Measurements from ENCODE around the gene RGP1.

DNA sequence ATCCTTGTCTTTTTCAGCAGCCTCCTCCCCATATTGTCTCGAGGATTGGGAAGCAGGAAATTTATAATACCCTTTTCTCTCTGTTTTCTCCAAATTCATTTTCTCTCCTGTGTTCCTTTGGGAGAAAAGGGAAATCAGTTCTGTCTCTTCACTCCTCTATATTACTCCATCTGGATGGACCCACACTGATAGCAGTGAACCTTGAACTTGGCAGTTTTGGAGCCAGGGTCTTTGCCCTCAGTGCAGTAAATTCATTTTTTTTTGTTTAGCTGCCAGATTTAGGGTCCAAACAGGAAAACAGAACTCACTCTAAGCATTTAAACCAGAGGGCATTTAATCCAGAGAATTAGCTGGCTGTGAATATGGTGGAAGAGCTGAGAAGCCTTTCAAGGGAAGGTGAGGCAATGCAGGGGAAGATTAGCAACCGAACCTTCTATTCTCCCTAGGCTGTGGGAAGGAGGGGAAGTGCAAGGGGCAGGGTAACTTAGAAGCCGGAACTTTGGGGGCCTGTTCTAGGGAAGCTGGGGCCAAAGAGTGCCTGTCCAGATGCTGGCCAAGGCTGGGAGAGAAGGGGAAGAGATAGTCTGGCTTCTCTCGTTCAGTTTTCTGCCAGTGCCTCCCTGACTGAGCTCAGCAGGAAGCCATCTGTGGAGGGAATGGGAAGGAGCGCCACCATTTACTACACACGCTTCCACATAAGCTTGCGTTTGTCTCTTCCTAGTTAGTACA lies 26.0 kb downstream of the RGP1 start:
- TF ChIP-seq, protein P1, sequence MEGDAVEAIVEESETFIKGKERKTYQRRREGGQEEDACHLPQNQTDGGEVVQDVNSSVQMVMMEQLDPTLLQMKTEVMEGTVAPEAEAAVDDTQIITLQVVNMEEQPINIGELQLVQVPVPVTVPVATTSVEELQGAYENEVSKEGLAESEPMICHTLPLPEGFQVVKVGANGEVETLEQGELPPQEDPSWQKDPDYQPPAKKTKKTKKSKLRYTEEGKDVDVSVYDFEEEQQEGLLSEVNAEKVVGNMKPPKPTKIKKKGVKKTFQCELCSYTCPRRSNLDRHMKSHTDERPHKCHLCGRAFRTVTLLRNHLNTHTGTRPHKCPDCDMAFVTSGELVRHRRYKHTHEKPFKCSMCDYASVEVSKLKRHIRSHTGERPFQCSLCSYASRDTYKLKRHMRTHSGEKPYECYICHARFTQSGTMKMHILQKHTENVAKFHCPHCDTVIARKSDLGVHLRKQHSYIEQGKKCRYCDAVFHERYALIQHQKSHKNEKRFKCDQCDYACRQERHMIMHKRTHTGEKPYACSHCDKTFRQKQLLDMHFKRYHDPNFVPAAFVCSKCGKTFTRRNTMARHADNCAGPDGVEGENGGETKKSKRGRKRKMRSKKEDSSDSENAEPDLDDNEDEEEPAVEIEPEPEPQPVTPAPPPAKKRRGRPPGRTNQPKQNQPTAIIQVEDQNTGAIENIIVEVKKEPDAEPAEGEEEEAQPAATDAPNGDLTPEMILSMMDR (conservative IDR thresholded peaks at IDR 0.05; ENCODE audit: low read length), result 0 out of 2 replicates have a peak, but pooled peaks have one; percentile 24
- no peak for TF ChIP-seq EZH2phosphoT487 (IDR thresholded peaks at IDR 0.05; ENCODE audit: borderline replicate concordance, low read depth, low read length)
